B cell (primary cell): ENCODE data around the gene SCNN1B.

Source experiments
- CTCF ChIP-seq: fragments of 200-600 bp; IDR thresholded peaks from one replicate; pipeline ENCODE4 v1.8.0; 2022; ENCODE audit warnings: antibody characterized with exemption, mild to moderate bottlenecking
- EZH2 ChIP-seq: IDR thresholded peaks from 2 replicates; pipeline ENCODE4 v1.6.1; 2012; ENCODE audit warnings: borderline replicate concordance, low read depth, mild to moderate bottlenecking, moderate library complexity, low read length; ENCODE audit not compliant: insufficient read depth, poor library complexity, severe bottlenecking

- TF ChIP-seq CTCF (no peak), EZH2 (no peak)
Measured at GRCh38 chr16:23283571-23283970, 18.5 kb upstream of the SCNN1B start.
